GM12891 (cell line): ENCODE data around the gene SYVN1.

Experiments used
- SPI1 ChIP-seq: IDR thresholded peaks from 2 replicates; pipeline ENCODE4 v1.6.1; 2011; ENCODE audit warnings: low read depth, low read length, control low read depth
- TAF1 ChIP-seq: IDR thresholded peaks from 2 replicates; pipeline ENCODE4 v1.6.1; 2011; ENCODE audit warnings: low read depth, low read length, control low read depth

GRCh38 chr11:65078151-65078550 lies 56.2 kb downstream of the SYVN1 start:
- no peak for TF ChIP-seq SPI1
- TF ChIP-seq TAF1, result no peak
